HG02938 (cell line): ENCODE measurements around the gene GAR1.
"Not testable (repeated sequence)": the region's sequence is repeated elsewhere in the genome, so short reads cannot be mapped to it uniquely, and the experiment has no call there.

Experiments
- ATAC-seq: cut with Tn5 transposase; IDR thresholded peaks from one replicate; pipeline ENCODE4 v1.9.1; 2021; ENCODE audit warnings: mild to moderate bottlenecking, moderate library complexity; ENCODE audit not compliant: unreplicated experiment

The GAR1 gene

DNA sequence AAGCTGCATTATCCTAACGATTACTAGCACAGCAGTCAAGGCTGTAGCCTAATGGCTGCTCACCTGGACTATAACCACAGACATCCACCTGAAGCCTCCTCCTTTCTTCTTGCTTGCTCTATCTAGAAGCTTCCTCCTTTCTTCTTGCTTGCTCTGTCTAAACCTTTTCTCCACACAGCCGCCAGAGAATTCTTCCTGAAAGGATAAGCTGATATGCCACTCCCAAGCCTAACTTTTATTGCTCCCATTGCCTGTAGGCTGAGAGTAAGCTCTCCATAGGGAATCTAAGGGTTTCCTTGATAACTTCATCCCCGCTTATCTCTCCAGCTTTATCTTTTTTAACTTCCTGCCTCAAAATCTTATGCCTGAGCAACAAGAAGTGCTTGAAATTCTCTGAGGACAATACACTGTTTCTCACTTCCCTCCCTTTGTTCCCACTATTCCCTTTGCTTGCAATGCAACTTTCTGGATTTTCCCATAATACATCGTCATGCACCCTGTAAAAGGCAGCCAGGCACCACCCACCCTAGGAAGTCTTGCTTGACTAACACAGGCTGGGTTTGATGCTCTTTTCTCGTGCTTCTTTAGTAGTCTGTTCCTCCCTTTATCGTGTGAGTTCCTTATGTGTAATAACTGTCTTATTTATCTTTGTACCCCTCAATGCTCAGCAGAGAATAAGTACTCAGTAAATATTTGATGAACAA, 31.0 kb downstream of the GAR1 start:
- no peak for ATAC-seq

DNA sequence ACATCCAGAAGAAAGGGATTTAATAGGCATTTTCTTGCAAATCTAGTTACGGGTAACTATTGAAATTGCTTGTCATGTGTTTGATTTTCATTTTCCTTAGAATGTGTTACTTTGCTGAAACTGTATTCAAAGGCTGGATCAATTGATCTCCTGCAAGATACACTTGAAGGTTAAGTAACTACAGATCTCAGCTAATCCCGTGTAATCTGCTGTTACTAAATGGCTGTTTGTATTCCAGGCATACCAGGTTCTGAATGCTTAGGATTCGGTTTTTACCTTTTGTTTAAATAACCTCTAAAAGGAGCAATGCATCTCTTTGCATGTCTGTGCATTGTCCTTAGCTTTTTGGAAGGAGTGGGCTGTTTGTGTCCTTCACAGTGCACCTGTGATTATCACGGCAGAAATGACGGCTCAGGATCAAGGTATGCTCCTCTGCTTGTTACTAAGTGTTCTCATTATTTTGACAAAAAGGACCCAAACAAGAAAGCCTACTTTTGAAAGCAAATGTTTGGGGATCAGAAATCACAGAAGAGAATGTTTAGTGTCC, 32.4 kb downstream of the GAR1 start, which contains the start of gene LRIT3:
Gene LRIT3 (plus strand): TSS at position 212 of the 547 bp plus-strand sequence. CDS start 95 bp downstream, at position 307.
- ATAC-seq, result no peak

- ATAC-seq, result no peak
These were observed 32.9 kb downstream of the GAR1 start for GRCh38 chr4:109848501-109848900.

GRCh38 chr4:109850601-109851000, 35.0 kb downstream of the GAR1 start:
- ATAC-seq, result no peak

GRCh38 chr4:109859426-109860300, 44.1 kb downstream of the GAR1 start:
- ATAC-seq, result not testable (repeated sequence)

- ATAC-seq, result no peak
These were observed 45.7 kb downstream of the GAR1 start for GRCh38 chr4:109861271-109861670.

- no peak for ATAC-seq
These were observed 46.5 kb downstream of the GAR1 start for GRCh38 chr4:109861916-109862511.

DNA sequence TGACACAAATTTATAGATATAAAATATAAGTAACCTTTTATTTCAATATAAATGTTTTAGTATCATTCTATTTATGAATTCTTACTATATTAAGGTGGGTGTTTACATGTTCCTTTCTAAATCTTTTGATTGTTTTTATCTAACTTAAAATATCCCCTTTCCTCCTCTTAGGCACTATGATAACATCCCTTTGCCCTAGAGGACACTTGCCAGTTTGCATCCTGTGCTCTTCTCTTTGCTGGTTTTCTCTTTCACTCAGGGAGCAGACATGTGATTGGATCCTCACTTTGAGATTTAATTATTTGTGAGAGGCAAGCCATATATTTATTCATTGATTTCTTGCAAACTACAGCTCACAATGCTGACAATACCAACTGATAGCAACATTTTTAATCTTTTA, 48.6 kb downstream of the GAR1 start:
- no peak for ATAC-seq

GRCh38 chr4:109870061-109870460, 54.5 kb downstream of the GAR1 start:
- ATAC-seq, result no peak

DNA sequence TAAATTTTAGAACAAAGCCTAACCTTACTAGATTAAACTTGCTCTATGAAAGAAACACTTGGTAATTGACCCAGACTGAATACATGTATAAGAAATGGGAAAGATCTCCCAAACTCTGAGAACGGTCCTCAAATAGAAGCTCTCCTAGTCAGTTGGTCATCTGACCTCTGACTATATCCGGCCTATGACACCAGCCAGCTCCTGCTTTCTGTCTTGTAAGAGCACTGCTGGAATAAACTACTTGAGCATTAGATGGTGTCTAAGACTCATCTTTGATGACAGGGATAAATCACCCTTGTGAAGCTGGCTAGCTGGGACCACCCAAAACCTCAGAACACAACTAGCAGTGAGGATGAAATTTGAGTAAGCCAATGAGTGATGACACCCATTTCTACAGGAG, 56.5 kb downstream of the GAR1 start:
- no peak for ATAC-seq

DNA sequence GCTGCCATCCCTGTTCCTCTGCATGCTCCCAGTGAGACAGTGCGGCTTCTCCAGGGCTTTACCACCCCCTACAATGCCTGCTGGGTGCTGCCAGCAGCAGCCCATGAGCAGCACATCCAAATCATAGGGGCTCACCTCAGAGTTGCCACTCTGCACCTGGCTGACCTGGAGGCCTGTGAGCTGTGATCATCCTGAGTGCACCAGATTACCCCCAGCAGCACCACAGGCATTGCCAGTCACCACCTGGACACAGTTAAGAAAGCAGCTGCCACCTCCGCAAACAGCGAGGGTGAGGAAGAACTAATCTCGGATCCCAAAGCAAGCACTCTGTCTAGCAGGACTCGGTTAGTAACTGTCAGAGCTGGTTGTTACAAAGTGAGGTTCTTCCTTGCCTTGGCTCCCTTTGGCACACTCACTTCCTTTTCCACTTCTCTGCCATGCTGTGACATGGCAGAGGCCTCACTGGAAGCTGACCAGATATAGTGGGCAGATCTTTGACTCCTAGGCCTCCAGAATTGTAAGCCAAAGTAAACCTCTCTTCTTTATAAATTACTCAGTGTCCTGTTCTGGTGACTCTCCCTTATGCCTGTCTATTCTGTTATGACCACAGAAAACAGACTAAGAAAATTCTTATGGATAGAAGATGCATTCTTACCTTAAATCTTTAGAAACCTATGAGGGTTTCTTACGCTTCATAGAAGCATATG, 57.5 kb downstream of the GAR1 start:
- no peak for ATAC-seq

DNA sequence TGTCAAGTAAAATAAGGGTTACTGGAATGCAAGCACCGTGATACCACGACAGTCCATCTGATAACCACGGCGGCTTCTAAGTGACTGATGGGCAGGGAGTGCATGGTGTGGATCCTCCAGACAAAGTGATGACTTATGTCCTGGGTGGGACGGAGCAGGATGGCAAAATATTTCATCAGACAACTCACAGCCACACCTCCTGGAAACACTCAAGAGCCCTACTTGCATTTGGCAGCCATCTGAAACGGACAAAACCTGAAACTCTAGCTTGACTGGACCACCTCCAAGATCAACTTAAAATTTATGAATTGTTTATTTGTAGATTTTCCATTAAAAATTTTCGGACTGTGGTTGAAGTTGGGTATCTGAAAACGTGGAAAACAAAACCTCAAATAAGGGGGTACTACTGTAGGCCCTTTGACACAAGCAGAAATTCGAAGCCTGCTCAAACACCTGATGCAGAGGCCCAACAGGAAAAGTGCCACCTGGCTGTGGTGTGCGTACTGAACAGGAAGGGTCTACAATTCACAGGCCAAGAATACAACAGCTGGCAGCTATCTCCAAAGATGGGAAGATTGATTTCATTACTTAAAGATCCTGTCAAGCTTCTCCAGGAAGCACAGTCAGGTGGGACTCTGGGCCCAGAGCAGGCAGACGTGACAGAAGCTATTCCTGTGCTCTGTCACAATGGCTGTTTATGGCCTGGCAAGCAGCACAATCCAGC, 58.4 kb downstream of the GAR1 start:
- ATAC-seq, result no peak
